H9 (cell line): ENCODE results near the gene CARD11. TPM values are rescaled to one million over a fixed set of nuclear protein-coding genes. Genes with fewer than 3 reads are reported as not detected.

Experiments used
- DNase-seq: peaks from one replicate; pipeline ENCODE4 v3.0.0-alpha.2; 2017
- H2AFZ ChIP-seq: one replicate; pipeline ENCODE4 v1.6.1; 2013; ENCODE audit warnings: mild to moderate bottlenecking, low read length, control low read depth, moderate library complexity
- H2AK5ac ChIP-seq: 2 replicates; pipeline ENCODE4 v1.6.1; 2013; ENCODE audit warnings: low read length, control low read depth, mixed read lengths; ENCODE audit not compliant: insufficient read length
- H2BK120ac ChIP-seq: one replicate; pipeline ENCODE4 v1.6.1; 2013; ENCODE audit warnings: low read depth, mild to moderate bottlenecking, low read length, control low read depth, inconsistent platforms; ENCODE audit not compliant: poor library complexity, severe bottlenecking
- H2BK12ac ChIP-seq: 2 replicates; pipeline ENCODE4 v1.6.1; 2013; ENCODE audit warnings: low read length, control low read depth, mixed read lengths, low read depth; ENCODE audit not compliant: insufficient read length
- H2BK15ac ChIP-seq: 2 replicates; pipeline ENCODE4 v1.6.1; 2013; ENCODE audit warnings: low read depth, low read length, control low read depth
- H2BK20ac ChIP-seq: one replicate; pipeline ENCODE4 v1.6.1; 2013; ENCODE audit warnings: low read depth, mild to moderate bottlenecking, low read length, control low read depth, inconsistent platforms; ENCODE audit not compliant: poor library complexity, severe bottlenecking
- H2BK5ac ChIP-seq: 2 replicates; pipeline ENCODE4 v1.6.1; 2013; ENCODE audit warnings: low read length, control low read depth, mixed read lengths; ENCODE audit not compliant: insufficient read length
- H3K14ac ChIP-seq: 2 replicates; pipeline ENCODE4 v1.6.1; 2013; ENCODE audit warnings: low read length, control low read depth; ENCODE audit not compliant: insufficient read depth
- H3K18ac ChIP-seq: 2 replicates; pipeline ENCODE4 v1.6.1; 2013; ENCODE audit warnings: low read depth, mild to moderate bottlenecking, mixed read lengths, low read length, control low read depth; ENCODE audit not compliant: insufficient read length
- H3K23ac ChIP-seq: 2 replicates; pipeline ENCODE4 v1.6.1; 2013; ENCODE audit warnings: low read length, control low read depth, mixed read lengths, low read depth; ENCODE audit not compliant: insufficient read length
- H3K23me2 ChIP-seq: 2 replicates; pipeline ENCODE4 v1.6.1; 2013; ENCODE audit warnings: low read depth, mild to moderate bottlenecking, mixed read lengths, low read length, control low read depth; ENCODE audit not compliant: insufficient read length, poor library complexity, severe bottlenecking
- H3K27ac ChIP-seq: 2 replicates; pipeline ENCODE4 v1.5.1; 2013; ENCODE audit warnings: low read length, control low read depth, mixed read lengths, low read depth; ENCODE audit not compliant: insufficient read length
- H3K27me3 ChIP-seq: 2 replicates; pipeline ENCODE4 v1.6.1; 2013; ENCODE audit warnings: low read length, control low read depth, inconsistent platforms; ENCODE audit not compliant: insufficient read depth
- H3K4ac ChIP-seq: 2 replicates; pipeline ENCODE4 v1.6.1; 2013; ENCODE audit warnings: low read depth, mild to moderate bottlenecking, control low read depth, inconsistent platforms, low read length, moderate library complexity
- H3K4me1 ChIP-seq: 2 replicates; pipeline ENCODE4 v1.6.1; 2013; ENCODE audit warnings: low read length, control low read depth, inconsistent platforms; ENCODE audit not compliant: insufficient read depth
- H3K4me2 ChIP-seq: 2 replicates; pipeline ENCODE4 v1.6.1; 2013; ENCODE audit warnings: low read length, control low read depth, mixed read lengths; ENCODE audit not compliant: insufficient read length, insufficient read depth
- H3K56ac ChIP-seq: 2 replicates; pipeline ENCODE4 v1.6.1; 2013; ENCODE audit warnings: low read depth, mild to moderate bottlenecking, mixed read lengths, low read length, control low read depth; ENCODE audit not compliant: insufficient read length
- H3K79me1 ChIP-seq: 2 replicates; pipeline ENCODE4 v1.6.1; 2013; ENCODE audit warnings: low read depth, mild to moderate bottlenecking, moderate library complexity, low read length, control low read depth, inconsistent platforms; ENCODE audit not compliant: insufficient read depth, poor library complexity, severe bottlenecking
- H3K79me2 ChIP-seq: 2 replicates; pipeline ENCODE4 v1.6.1; 2013; ENCODE audit warnings: low read length, control low read depth, inconsistent platforms; ENCODE audit not compliant: insufficient read depth
- H3K9ac ChIP-seq: 2 replicates; pipeline ENCODE4 v1.6.1; 2013; ENCODE audit warnings: low read length, control low read depth, mixed read lengths; ENCODE audit not compliant: insufficient read length; ENCODE audit errors: extremely low read depth
- H3K9me3 ChIP-seq: one replicate; pipeline ENCODE4 v1.6.1; 2013; ENCODE audit warnings: low read depth, low read length, inconsistent platforms; ENCODE audit not compliant: control insufficient read depth
- H3T11ph ChIP-seq: one replicate; pipeline ENCODE4 v1.6.1; 2013; ENCODE audit warnings: mild to moderate bottlenecking, low read length, control low read depth, inconsistent platforms
- H4K20me1 ChIP-seq: one replicate; pipeline ENCODE4 v1.6.1; 2013; ENCODE audit not compliant: control insufficient read depth, insufficient read length, insufficient read depth
- H4K5ac ChIP-seq: 2 replicates; pipeline ENCODE4 v1.6.1; 2013; ENCODE audit warnings: low read depth, mild to moderate bottlenecking, mixed read lengths, low read length, control low read depth; ENCODE audit not compliant: insufficient read length
- H4K8ac ChIP-seq: replicated peaks from 2 replicates; pipeline ENCODE4 v1.6.1; 2013; ENCODE audit warnings: low read length, control low read depth, mixed read lengths, low read depth; ENCODE audit not compliant: insufficient read length
- H4K91ac ChIP-seq: 2 replicates; pipeline ENCODE4 v1.6.1; 2013; ENCODE audit warnings: low read depth, mild to moderate bottlenecking, moderate library complexity, mixed read lengths, low read length, control low read depth; ENCODE audit not compliant: insufficient read length
- H3K27ac Mint-ChIP-seq, 3 experiments: 2 replicates in 2 of 3; 3 replicates in 1 of 3; pipeline ENCODE4 v1.8.0; 2020 to 2021; ENCODE audit warnings: mixed read lengths in 3 of 3, mild to moderate bottlenecking in 1 of 3, moderate library complexity in 1 of 3
- H3K27me3 Mint-ChIP-seq: 2 replicates; pipeline ENCODE4 v1.8.0; 2021; ENCODE audit warnings: low read depth, mild to moderate bottlenecking, moderate library complexity, mixed read lengths
- H3K36me3 Mint-ChIP-seq, 3 experiments: 2 replicates in 2 of 3; 3 replicates in 1 of 3; pipeline ENCODE4 v1.8.0; 2020 to 2021; ENCODE audit warnings: low read depth in 3 of 3, mixed read lengths in 3 of 3; ENCODE audit not compliant: insufficient read depth in 1 of 3
- H3K4me1 Mint-ChIP-seq, 2 experiments: 2 replicates each; pipeline ENCODE4 v1.8.0; 2020; ENCODE audit warnings: mixed read lengths in 2 of 2
- H3K4me3 Mint-ChIP-seq, 2 experiments: 2 replicates in 1 of 2; 3 replicates in 1 of 2; pipeline ENCODE4 v1.8.0; 2020 to 2021; ENCODE audit warnings: mild to moderate bottlenecking in 2 of 2, mixed read lengths in 2 of 2, moderate library complexity in 1 of 2
- H3K9me3 Mint-ChIP-seq, 2 experiments: 2 replicates in 1 of 2; 3 replicates in 1 of 2; pipeline ENCODE4 v1.8.0; 2020; ENCODE audit warnings: mild to moderate bottlenecking in 2 of 2, mixed read lengths in 2 of 2, moderate library complexity in 1 of 2
- CTCF ChIP-seq: fragments of 200-600 bp; sonication (generic); conservative IDR thresholded peaks from 3 replicates; pipeline ENCODE4 v1.8.0; 2021; ENCODE audit warnings: antibody characterized with exemption, mild to moderate bottlenecking
- WGBS: extraction: QIAGEN DNeasy Blood & Tissue Kit; methylation state at CpG from one replicate; pipeline ENCODE4 v1.1.7; 2013; ENCODE audit warnings: missing lambda C conversion rate, low lambda C conversion rate, mixed read lengths; ENCODE audit not compliant: insufficient read length; ENCODE audit errors: extremely low coverage; 5-methylcytosine and 5-hydroxymethylcytosine counted together
- total RNA-seq: library from RNA; stranded (reverse); gene quantifications from 2 replicates; pipeline ENCODE4 v1.2.1, GENCODE V29; 2021

CARD11 gene
- total RNA-seq, 1 experiment from 2014 or later, result 20.0 TPM

- Histone ChIP-seq H4K5ac (no peak overlapping the region), H4K20me1 (no peaks in the 10 kb centered on the region), H2AFZ (no peak overlapping the region), H2BK12ac (no peak overlapping the region), H2BK15ac (no peak overlapping the region), H2BK120ac (no peak overlapping the region), H3K4me2 (no peak overlapping the region), H3K79me2 (no peaks in the 10 kb centered on the region), H4K91ac (no peak overlapping the region), H3K27ac (no peak overlapping the region), H3K14ac (no peak overlapping the region), H3K56ac (no peak overlapping the region), H3K4ac (no peak overlapping the region), H3K9me3 (no peaks in the 10 kb centered on the region), H3K79me1 (no peaks in the 10 kb centered on the region), H3T11ph (no peak overlapping the region), H3K18ac (no peak overlapping the region), H3K23me2 (no peaks in the 10 kb centered on the region), H4K8ac (no peak overlapping the region), H2BK5ac (no peak overlapping the region), H3K9ac (no peak overlapping the region), H3K23ac (no peak overlapping the region), H2BK20ac (no peak overlapping the region), H3K27me3 (no peaks in the 10 kb centered on the region), H2AK5ac (no peak overlapping the region), H3K4me1 (no peaks in the 10 kb centered on the region)
- Mint-ChIP-seq H3K27me3 (no peaks in the 10 kb centered on the region; the same call in 1 of the 2 replicates), H3K36me3 (peaks cover 0 to 7% (median 4%) of the 10 kb centered on the region in 3 experiments; a peak in 3 of 7 replicates), H3K4me1 (no peaks in the 10 kb centered on the region), H3K9me3 (0 out of 5 replicates have a peak, but pooled peaks cover 0 to 3% of the 10 kb centered on the region in 2 experiments), H3K27ac (no peak overlapping the region), H3K4me3 (no peak overlapping the region)
- no peak for TF ChIP-seq CTCF
- WGBS, result no CpG with 5 or more reads among the region's 39 CpGs
- DNase-seq, result no peak
These were observed 137.3 kb downstream of the CARD11 start for GRCh38 chr7:2906197-2906931.
